NCI-H345 treated with DMSO at 0.1 percent for 48 hours (cell line): ENCODE data around the gene ACAA2.
"Not testable (repeated sequence)": the region's sequence is repeated elsewhere in the genome, so short reads cannot be mapped to it uniquely, and the experiment has no call there.

Experiments used
- DNase-seq: peaks from one replicate; lab custom pipeline; 2025; ENCODE audit not compliant: unreplicated experiment; lab: John Stamatoyannopoulos, UW

Gene ACAA2

GRCh38 chr18:49813069-49813318, 339 bp downstream of the ACAA2 start:
- DNase-seq: peak; percentile 37

GRCh38 chr18:49812286-49813068, 856 bp downstream of the ACAA2 start:
- peak; percentile 16 for DNase-seq

GRCh38 chr18:49811151-49811938, 2.0 kb downstream of the ACAA2 start:
- no peak for DNase-seq

GRCh38 chr18:49808553-49809191, 4.7 kb downstream of the ACAA2 start:
- not testable (repeated sequence) for DNase-seq

- DNase-seq: no peak
These were observed 9.2 kb downstream of the ACAA2 start for GRCh38 chr18:49804096-49804495.

GRCh38 chr18:49802623-49803022, 10.7 kb downstream of the ACAA2 start:
- no peak for DNase-seq

- DNase-seq: not testable (repeated sequence)
These were observed 12.8 kb downstream of the ACAA2 start for GRCh38 chr18:49800491-49800890.

- not testable (repeated sequence) for DNase-seq
These were observed 13.5 kb downstream of the ACAA2 start for GRCh38 chr18:49799806-49800205.

- no peak for DNase-seq
These were observed 15.3 kb downstream of the ACAA2 start for GRCh38 chr18:49798001-49798400.

GRCh38 chr18:49795612-49796552, 17.5 kb downstream of the ACAA2 start:
- DNase-seq: no peak

- DNase-seq: no peak
These were observed 18.6 kb downstream of the ACAA2 start for GRCh38 chr18:49794743-49795142.

- not testable (repeated sequence) for DNase-seq
These were observed 23.7 kb downstream of the ACAA2 start for GRCh38 chr18:49789560-49790134.

GRCh38 chr18:49788327-49788898, 24.9 kb downstream of the ACAA2 start:
- no peak for DNase-seq

- DNase-seq: no peak
These were observed 27.2 kb downstream of the ACAA2 start for GRCh38 chr18:49786019-49786720.

GRCh38 chr18:49784427-49785185, 28.7 kb downstream of the ACAA2 start:
- no peak for DNase-seq

- not testable (repeated sequence) for DNase-seq
These were observed 29.7 kb downstream of the ACAA2 start for GRCh38 chr18:49783631-49784030.

GRCh38 chr18:49778826-49779465, 34.4 kb downstream of the ACAA2 start:
- peak; percentile 52 for DNase-seq

- DNase-seq: no peak
These were observed 44.1 kb downstream of the ACAA2 start for GRCh38 chr18:49769047-49769728.
